GM18870 (cell line): ENCODE data around the gene FBXL16.

Experiments
- ATAC-seq: cut with Tn5 transposase; IDR thresholded peaks from one replicate; pipeline ENCODE4 v1.9.1; 2021; ENCODE audit warnings: moderate library complexity; ENCODE audit not compliant: unreplicated experiment

FBXL16 gene

DNA sequence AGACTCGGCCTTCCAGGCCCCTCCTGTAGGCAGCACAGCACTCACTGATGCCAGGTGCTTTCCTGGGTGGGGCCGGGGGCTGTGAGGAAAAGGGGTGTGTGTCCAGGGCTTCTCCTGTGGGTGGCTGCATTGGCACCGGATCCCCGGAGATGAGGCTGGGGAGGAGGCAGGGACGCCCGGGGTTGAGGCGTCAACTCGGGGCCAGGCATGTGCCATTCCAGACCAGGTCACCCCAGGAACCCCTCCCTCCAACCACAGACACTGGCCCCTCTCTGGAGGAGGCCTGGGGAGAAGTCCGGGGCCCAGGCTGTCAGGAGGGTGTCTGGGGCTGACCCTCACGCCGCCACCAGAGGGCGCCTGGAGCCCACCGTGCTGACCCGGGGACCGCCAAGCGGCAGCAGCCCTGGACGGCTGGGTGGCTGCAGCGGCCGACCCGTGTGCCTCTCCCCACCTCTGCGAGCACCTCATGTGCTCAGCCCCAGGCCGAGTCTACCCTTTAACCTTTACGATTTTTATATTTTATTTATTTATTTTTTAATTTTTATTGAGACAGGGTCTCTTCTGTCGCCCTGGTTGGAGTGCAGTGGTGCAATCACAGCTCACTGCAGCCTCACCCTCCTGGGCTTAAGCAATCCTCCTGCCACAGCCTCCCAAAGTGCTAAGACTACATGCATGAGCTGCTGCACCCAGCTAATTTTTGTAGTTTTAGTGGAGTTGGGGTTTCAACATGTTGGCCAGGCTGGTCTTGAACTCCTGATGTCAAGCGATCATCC, 6.1 kb upstream of the FBXL16 start:
- no peak for ATAC-seq

DNA sequence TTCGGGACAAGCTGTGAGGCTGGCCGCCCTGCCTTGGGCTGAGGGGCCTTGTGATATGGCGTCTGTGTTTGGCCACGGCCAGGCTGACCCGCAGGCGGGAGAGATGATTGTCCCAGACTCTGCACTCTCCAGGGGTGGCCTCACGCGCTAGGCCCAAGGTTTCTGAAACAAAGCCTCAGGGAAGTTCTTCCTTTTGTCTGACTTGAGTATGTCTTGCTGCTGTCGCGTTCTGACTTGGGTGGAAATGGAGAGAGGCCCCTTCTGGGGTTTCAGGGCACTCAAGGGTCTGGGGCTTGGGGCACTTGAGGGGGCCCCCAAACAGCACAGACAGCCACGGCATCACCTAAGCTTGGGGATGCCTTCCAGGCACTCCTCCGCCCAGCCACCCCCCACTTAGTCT, 5.5 kb upstream of the FBXL16 start:
- no peak for ATAC-seq

DNA sequence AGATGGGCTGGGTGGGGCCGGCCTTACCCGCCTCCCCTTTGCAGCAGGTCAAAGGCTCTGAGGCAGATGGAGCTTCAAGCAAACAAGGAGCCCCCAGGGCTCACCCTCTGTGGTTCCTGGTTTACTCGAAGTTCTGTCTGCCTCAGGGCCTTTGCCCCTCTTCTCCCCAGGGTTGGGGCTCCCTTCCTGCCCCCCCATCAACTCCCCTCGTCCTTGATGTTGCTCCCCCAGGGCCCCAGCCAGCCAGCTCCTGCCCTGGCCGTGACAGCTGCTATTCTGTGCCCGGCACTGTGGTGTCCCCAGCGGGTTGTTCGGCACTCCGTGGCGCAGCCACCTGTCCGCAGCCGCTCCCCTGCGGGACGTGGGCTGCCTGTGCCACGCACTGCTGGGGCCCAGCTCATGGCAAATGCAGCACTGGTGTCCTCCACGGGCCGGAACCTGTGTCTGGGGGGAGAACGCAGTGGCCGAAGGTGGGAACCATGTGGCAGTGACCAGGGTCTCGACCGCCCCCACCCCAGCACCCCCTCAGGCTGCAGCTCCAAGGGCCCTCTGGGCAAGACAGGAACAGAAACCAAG, 5.0 kb upstream of the FBXL16 start:
- no peak for ATAC-seq

DNA sequence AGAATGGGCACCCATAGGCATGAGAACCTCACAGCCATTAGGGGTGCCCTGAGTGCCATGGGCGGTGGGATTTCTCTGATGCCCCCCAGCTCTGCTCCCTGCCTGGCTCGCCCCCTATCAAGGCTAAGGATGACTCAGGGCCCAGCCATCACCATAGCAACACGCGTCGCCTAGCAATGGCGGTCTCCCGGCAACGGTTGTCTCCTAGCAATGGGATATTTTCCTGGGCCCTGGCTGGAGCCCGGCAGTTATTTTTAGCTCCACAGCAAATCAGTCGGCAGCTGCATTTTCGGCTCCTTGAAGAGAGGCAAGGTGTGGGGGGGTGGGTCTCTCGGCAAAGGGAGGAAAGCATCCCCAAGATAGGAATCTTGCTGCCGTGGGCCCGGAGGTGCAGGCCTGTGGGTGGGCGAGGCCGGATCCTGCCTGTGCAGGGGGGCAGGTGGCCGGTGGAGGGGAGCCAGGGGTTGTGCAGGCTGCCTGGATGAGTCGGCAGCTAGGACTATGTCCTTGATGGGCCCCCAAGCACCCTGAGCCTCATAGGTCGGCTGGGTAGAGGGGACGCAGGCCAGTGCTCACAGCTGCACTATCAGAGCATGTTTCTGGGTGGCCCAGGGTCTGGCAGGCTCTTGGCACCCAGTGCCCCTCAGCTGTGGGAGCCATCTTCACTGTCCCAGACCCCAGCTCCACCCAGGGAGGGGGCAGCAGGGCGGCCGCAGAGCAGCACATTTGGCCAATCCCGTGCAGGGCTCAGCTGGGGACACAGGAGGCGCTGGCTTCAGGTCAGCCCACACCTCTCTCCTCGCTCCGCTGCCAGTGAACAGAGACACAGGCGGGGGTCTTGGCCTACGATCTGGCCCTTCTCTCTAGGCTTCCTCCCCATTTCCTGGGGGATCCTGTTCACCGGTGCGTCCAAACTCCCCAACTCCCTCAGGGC, 4.2 kb upstream of the FBXL16 start:
- no peak for ATAC-seq

DNA sequence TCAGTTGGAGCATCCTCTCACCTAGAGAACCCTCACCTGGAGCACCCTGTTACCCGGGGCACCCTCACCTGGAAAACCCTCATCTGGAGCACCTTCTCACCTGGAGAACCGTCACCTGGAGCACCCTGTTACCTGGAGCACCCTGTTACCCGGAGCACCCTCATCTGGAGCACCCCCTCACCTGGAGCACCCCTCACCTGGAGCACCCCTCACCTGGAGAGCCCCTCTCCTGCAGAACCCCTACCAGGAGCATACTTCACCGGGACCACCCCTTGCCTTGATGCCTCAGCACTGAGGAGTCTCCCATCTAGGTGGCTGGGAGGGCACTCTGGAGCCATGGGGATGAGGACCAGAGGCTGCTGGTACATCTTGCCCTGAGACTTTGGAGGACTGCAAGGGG, 3.4 kb upstream of the FBXL16 start:
- no peak for ATAC-seq

DNA sequence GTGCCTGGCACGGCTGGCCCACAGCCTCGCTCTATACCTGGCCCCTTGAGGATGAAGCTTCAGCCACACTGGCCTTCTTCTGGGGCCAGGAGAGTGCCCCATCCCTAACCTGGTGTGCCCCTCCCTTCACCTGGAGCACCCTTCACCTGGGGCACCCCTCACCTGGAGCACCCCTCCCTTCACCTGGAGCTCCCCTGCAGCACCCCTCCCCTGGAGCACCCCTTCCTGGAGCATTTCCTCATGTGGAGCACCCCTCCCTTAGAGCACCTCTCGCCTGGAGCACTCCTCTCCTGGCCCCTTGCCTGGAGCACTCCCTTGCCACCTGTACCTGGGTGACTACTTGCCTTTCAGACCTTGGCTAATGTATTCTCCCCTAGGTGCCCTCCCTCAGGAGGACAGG, 2.4 kb upstream of the FBXL16 start:
- ATAC-seq, result no peak

DNA sequence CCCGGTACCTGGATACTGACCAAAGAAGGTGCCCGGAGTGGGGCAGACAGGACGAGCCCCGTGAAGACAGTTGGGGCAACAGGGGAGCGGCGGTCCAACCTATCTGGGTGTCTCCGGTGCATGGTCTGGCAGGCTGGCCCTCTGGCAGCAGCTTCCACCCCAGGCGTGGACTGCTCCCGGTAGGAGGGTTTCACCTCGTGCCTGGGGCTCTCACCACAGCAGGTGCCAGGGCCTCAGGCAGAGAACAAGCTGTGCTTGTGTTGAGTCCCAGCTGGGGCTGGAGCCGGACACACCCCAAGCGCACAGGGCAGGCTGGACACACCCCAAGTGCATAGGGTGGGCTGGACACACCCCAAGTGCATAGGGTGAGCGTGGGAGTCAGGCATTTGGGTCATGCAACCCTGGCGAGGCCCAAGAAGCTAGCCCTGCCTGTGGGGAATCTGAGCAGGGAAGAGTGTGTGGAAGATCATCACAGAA, 1.5 kb upstream of the FBXL16 start:
- no peak for ATAC-seq

DNA sequence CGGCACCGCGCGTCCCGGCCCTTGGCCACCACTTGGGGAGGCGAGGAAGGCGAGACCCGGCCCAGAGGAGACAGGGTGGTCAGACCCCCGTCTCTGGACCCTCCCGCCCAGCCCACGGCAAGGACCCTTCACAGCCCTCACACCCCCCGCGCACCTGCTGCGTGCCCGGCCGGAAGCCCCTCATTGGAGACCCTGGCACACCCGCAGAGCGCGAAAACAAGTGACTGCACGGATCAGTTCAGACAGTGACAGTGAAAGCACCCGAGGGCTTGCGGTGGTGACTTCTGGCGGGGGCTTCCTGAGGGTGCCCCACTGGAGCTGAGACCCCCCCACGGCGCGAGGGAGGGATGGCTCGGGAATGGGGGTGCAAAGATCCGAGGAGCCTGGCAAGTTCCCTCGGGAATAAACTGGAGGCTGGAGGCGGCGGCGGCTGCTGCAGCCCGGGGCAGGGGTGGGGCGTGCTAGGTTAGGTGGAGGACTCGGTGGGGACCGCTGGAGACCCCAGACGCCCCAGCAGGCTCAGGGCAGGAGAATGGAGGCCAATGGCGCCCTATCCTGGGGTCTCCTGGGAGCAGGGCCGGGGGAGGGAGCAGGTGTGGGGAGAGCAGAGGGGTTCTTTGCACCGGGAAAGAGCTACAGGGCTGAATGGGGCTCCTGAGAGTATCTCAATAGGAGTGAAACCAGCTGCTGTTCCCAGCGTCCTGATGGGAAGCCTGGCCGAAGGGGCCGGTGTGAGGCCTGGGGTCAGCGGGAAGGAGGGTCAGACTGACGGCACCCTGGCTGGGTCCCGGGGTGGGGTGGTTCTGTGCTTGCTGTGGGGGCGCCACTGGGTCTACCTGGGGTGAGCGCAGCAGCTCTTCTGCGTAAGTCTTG, 824 bp upstream of the FBXL16 start:
- no peak for ATAC-seq

DNA sequence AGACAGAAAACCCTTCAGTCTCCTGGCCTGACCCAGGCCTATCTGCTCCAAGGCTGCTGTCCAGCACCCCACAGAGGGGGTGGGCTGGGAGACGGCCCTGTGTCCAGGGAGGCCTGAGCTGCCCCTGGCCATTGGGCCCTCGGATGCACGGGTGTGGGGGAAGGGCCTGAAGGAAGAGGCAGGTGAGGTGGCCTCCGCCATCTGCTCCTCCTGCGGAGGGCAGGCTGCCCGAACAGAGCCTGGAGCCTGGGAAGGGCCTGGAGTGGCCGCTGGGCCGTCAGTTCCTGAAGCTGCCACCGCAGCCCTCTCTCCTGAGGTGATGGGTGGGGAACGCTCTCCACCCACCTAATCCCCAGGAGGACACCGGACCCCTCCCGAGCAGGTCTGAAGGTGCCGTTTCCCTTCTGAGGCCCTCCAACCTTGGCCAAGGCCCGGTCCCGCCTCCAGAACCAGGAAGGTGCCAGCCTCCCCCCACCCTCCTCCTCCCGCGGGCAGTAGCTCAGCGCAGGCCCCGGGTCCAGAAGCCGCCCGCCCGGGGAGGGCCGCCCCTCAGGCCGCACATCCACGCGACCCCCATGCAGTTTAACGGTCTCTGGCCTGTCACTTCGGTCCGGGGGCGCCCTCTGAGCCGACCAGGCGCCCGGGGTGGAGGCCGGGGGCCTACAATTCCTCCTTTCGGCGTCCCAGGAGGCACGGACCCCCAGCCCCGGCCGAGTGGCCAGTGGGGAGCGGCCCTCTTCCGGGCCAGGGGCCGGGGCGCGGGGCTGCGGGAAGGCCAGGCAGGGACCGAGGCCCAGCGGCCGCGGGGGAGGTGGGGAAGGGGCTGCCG, 835 bp downstream of the FBXL16 start:
- ATAC-seq, result no peak

DNA sequence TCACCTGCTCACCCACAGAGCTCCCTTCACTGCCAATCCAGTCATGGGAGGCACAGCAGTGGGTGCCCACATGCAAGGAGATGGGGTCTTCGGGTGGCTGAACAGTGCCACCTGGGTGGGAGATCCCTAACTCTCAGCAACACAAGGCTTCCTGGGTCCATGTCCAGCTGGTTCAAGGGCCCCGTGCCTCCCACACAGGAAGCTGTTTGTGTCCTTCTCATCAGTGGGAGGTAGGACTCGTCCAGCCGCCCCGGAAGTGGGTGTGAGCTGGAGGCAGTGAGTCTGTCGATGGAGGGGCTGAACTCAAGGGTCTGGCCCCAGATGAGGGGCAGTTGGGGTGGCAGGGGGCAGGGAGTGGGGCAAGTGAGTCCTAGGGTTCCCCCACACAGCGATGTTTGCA, 1.6 kb downstream of the FBXL16 start:
- ATAC-seq, result no peak

DNA sequence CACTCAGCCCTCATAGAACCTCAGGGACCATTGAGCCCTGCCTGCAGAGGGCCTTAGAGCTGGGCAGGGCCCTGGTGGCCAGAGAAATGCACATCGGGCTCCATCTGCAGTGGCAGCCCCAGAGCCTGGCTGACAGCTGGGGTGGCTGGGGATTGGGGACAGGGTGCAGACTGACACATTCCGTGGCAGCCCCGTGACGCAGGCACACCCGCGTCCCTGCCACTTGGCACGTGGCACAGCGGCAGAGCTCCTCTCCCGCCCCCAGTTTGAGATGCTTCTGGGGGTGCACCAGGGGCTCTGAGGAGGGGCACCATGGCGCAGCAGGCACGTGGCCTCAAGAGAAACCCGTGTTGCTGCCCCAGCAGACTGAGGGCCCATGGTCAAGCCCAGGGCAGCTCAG, 2.2 kb downstream of the FBXL16 start:
- no peak for ATAC-seq

DNA sequence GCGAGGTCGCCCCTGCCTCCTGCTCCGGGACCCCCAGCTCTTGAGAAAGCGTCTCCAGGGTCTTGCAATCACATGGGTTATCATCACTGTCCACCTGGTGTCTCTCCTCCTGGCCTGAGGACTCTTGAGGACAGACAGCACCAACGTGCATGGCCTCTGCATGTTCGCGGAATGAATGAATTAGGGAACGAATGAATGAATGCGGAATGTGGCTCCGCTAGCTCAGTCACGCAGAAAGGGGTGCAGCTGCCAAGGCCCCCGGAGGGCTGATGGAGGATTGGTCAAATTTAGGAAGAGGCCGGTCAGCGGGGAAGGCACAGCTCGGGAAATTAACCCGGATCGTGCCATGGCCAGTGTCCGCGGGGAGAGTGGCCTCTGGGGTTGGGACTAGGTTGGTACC, 3.3 kb downstream of the FBXL16 start:
- ATAC-seq, result no peak

DNA sequence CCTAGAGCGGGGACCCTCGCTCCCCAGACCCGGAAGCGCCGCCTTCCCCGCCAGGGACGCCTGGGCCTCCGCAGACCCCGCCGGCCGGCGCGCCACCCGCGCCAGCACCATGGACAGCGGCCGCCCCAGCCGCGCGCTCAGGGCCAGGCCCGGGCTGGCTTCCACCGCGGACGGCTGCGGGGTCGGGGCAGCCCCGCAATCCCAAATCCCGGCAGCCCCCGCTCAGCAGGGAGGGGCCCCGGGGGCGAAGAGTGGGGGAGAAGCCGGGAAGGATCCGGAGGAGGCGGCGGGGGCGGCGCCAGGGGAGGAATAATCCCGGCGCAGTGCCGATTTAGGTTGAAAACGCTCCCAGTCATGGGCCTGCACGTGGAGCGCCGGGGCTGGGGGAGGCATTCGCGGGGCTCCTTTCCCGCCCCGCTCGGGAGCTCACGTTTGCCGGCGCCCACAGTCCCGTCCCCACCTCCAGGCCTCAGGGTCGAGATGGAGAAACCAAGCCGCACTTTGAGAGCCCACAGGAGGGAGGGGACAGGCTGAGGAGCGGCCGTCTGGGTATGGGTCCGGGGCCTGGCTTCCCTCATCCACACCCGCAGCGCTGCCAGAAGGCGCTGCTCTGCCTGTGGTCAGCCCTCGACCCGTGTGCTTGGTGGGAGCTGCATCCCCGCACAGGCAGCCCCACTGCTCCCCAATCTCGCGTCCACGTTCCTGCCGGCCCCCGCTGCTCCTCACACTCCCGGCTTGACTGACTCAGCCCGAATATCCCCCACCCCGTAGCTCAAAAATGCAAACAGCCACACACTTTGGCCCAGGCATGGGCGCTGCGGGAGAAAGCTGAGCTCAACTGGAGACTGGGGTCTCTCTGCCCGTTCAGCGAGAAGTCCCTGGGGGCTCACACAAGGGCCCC, 4.7 kb downstream of the FBXL16 start:
- ATAC-seq, result no peak

DNA sequence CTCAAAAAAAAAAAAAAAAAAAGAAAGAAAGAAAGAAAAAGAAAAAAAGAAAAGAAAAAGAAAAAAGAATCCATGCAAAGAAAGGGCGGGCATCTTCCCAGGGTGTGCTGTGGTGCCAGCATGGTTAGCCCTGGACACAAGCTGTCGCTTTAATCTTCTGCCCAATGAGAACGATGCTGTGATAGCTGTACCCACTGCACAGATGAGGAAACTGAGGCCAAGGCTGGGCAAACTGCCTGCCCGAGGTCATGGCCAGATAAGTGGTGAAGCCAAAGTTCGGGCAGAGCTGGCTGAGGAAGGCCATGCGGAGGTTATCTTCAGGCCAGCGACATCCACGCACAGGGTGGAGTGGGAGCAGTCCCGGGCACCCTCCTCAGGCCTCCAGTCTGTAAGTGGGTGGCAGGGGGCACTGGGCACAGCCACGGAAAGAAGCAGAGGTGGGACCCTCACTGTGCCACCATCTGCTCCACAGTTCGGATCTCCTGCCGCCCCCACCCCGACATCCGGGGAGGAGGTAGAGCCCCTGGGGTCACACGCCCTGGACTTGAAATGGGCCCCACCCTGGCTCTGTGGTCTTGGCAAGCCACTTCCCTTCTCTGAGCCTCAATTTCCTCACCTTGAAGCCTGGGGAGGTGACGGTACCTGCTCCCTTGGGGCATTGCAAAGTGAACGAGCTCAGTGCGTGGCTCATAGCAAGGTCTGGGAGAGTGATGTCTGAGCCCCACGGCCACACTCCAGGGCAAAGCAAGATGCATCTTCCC, 6.5 kb downstream of the FBXL16 start:
- ATAC-seq, result no peak

DNA sequence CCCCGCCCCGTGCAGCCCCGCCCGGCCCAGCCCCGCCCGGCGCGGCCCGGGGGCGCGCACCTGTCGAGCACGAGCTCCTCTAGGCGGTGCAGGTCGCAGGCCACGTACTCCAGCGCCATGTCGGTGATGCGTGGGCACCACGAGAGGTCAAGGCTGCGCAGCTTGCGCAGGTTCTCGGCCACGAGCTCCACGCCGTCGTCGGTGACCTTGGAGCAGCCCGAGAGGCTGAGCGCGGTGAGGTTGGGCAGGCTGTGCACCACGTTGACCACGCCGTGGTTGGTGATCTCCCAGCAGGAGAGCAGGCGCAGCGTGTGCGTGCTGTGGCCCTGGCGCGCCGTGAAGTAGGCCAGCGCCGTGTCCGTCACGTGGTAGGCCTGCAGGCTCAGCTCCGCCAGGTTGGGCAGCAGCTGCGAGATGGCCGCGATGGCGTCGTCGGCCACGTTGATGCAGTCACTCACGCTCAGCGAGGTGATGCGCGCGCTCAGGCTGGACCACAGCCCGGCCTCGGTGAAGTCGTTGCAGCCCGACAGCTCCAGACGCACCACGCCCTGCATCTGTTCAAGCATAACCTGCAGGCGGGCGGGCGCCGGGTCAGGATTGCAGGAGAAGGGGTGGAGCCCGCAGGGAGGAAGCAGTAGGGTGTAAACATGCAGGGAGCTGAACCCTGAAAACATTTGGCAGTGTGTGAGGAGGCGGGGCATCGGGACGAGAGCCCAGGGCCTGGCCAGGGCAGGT, 10.1 kb downstream of the FBXL16 start:
- ATAC-seq, result no peak

DNA sequence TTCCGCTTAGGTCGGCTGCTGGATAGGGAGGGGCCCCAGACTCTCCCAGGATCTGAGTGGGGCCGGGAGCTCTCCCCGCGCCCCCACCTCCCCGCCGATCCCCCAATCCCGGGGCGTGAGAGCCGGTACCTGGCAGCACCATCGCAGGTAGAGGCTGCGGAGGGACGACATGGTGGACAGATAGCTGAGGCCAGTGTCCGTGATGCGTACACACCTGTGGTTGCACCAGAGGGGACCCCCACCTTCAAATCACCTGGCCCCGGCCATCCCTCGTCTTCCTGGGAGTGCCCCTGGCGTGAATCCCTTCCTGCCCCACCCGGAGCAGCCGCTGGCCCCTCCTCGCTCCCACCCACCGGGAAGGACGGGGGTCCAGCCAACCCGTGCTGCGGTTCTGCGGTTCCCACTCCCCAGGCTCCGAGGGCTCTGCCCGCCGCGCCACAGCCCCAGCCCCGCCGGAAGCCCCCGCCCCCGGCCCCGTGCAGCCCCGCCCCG, 10.7 kb downstream of the FBXL16 start:
- no peak for ATAC-seq

DNA sequence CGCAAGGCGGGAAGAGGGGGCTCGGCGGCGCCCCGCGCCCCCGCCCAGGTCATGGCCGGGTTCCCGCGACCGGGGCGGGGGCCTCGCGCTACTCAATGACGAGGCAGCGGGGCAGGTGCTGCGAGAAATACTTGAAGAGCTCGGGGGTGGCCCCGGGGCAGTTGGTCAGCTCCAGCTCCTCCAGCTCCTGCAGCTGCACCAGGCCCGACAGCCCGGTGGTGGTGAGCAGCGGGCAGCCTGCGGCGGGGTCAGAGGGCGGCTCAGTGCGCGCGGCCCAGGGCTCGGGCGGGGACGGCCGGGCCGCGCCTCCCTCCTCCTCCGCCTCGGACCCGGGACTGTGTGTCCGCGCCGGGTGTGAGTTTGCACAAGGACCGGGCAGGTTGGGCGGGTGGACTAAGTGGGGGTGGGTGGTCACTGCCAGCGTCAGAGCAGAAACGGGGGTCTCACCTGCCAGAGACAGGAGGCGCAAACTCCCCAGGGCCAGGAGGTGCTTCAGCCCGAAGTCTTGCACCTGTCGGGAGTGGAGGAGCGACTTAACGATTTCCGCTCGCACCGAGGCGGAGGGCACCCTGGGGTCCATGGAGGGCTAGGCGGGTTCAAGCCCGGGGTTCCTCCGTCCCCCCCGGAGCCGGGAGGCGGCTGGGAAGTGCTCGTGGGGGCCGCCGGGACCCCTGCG, 11.3 kb downstream of the FBXL16 start:
- no peak for ATAC-seq
